Ectodermal cell (in vitro differentiated cells): Measurements from ENCODE around the gene ESR2.
"Not testable (repeated sequence)": the region's sequence is repeated elsewhere in the genome, so short reads cannot be mapped to it uniquely, and the experiment has no call there.

ENCODE experiments used
- H3K27ac ChIP-seq: 2 replicates; pipeline ENCODE4 v1.7.0; 2013; ENCODE audit warnings: mild to moderate bottlenecking, low read depth, low read length; ENCODE audit not compliant: insufficient read depth, poor library complexity, severe bottlenecking
- H3K27me3 ChIP-seq: 2 replicates; pipeline ENCODE4 v1.7.0; 2013; ENCODE audit warnings: mild to moderate bottlenecking, low read length; ENCODE audit not compliant: insufficient read depth, control insufficient read depth, poor library complexity, severe bottlenecking
- H3K36me3 ChIP-seq: one replicate; pipeline ENCODE4 v1.7.0; 2013; ENCODE audit warnings: low read length; ENCODE audit not compliant: control insufficient read depth, insufficient read depth
- H3K4me1 ChIP-seq: one replicate; pipeline ENCODE4 v1.7.0; 2013; ENCODE audit warnings: low read length; ENCODE audit not compliant: control insufficient read depth, insufficient read depth
- H3K4me3 ChIP-seq: 2 replicates; pipeline ENCODE4 v1.7.0; 2013; ENCODE audit warnings: low read depth, low read length, control low read depth; ENCODE audit not compliant: insufficient read depth
- H3K9me3 ChIP-seq: 2 replicates; pipeline ENCODE4 v1.7.0; 2013; ENCODE audit warnings: mild to moderate bottlenecking, low read length, moderate library complexity; ENCODE audit not compliant: control insufficient read depth
- WGBS, 2 experiments: methylation state at CpG; one replicate each; pipeline ENCODE4 v1.1.7; 2013; ENCODE audit warnings: missing lambda C conversion rate in 2 of 2; 5-methylcytosine and 5-hydroxymethylcytosine counted together

ESR2 gene

DNA sequence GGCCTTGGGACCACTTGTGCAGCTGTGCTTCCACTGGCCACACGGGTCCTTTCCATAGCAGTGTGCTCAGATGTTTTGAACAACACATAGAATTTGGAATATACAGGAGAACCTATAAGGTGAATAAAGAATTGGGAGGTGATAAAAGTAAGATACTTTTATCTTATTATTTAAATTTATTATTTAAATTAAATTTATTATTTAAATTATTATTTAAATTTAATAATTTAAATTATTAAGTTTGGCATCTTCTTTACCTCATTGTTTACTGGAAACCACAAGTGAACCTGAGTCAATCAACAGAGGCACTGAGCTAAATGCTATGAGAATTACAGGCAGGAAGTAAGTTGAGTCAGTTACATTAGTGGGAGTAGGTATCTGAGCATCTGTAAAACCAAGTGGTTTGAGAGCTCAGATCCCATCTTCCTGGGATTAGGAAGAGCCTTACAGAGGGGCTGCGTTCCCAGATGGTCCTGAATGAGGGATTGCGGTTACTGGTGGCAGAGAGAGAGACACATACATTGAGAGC, 103.1 kb downstream of the ESR2 start:
- Histone ChIP-seq H3K36me3 (peaks cover 14% of the 10 kb centered on the region), H3K27me3 (no peaks in the 10 kb centered on the region), H3K4me3 (no peak overlapping the region), H3K27ac (no peak overlapping the region), H3K9me3 (no peaks in the 10 kb centered on the region), H3K4me1 (peaks cover 21% of the 10 kb centered on the region)
- 96 to 97% methylated on average over 3 of the region's 3 CpGs for WGBS, 2 experiments

DNA sequence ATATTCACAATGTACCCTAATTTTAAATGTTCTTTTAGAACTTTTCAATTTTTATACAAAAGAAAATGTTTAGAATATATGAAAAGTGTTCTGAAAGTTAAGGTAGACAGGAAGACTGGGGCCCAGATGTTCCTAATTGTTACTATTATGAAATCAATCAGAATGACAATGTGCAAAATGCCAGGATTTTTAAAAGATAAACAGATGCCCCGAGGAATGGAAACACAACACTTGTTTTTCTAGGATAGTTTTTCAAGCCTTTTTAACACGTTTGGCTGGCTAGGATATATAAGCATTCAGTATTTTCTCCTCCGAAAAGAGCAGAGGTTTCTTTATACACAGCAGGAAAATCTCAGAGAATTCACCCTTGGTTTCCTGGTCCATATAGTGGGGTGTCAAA, 106.8 kb downstream of the ESR2 start:
- peak overlapping the region; percentile 27 for H3K4me3 ChIP-seq
- no peaks in the 10 kb centered on the region for H3K9me3 ChIP-seq
- no peaks in the 10 kb centered on the region for H3K27me3 ChIP-seq
- peaks cover 12% of the 10 kb centered on the region for H3K4me1 ChIP-seq
- WGBS, 2 experiments: 27 to 41% methylated on average over 3 of the region's 3 CpGs
- peaks cover 29% of the 10 kb centered on the region for H3K36me3 ChIP-seq
- H3K27ac ChIP-seq: no peak overlapping the region

DNA sequence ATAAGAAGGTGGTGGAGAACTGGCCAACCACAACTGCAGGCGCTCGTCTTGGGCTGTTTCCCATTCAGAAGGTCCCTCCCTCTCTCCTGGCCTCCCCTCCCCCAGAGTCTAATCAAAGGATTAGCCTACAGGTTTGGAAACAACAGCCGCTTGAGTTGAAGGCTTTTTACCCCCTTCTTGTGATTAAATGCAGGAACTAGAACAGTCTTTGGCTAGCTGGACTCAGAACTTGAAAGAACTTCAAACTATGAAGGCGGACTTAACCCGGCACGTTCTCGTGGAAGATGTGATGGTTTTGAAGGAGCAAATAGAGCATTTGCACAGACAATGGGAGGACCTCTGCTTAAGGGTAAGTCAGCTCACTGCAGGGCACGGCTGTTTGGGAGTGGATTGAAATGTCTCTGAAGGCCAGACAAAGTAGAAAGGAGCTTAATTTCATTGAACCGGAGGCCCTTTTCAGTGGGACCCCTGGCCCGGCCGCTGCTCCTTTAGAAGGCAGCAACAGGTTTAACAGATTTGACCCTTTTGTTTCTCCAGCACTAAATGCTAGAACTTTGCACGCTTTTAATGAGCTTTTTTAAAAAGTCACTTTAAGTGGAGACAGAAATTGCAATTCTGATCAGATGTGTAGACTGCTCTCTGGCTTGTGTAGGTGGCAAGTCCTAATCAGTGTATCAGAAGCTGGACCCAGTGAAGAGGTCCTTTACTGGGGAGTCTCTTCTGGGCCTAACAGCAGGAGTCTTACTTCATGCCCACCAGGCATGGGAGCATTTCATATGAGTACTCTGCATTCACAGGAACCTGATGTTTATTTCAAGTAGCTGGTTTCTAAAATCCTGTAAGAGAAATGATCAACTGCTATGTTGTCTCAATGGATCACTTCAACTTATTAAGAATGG, 107.7 kb downstream of the ESR2 start:
- Histone ChIP-seq H3K4me1 (peaks cover 8% of the 10 kb centered on the region), H3K27me3 (no peaks in the 10 kb centered on the region), H3K27ac (peak overlapping the region; percentile 92), H3K9me3 (no peaks in the 10 kb centered on the region), H3K36me3 (peaks cover 34% of the 10 kb centered on the region), H3K4me3 (peak overlapping the region; percentile 38)
- WGBS, 2 experiments: 11 to 14% methylated on average over 12 of the region's 12 CpGs

DNA sequence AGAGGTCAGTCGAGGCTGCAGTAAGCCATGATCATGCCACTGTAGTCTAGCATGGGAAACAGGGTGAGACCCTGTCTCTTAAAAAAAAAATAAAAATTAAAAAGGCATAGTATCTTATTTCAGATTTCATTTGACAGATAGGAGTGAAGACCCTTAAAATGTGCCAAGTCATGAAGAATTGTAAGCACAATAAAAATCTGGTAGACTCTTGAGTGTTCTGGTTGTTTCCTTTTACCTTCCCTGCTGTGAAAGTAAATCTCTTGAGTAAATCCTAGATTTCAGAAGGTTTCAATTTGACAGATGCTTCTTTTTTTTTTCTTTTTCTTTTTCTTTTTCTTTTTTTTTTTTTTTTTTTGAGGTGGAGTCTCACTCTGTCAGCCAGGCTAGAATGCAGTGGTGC, 109.0 kb downstream of the ESR2 start:
- no peak overlapping the region for H3K4me3 ChIP-seq
- H3K4me1 ChIP-seq: peaks cover 8% of the 10 kb centered on the region
- WGBS, 2 experiments: 98 to 100% methylated on average over 1 of the region's 1 CpG
- H3K36me3 ChIP-seq: peaks cover 30% of the 10 kb centered on the region
- H3K27ac ChIP-seq: no peak overlapping the region
- H3K9me3 ChIP-seq: no peaks in the 10 kb centered on the region
- no peaks in the 10 kb centered on the region for H3K27me3 ChIP-seq

DNA sequence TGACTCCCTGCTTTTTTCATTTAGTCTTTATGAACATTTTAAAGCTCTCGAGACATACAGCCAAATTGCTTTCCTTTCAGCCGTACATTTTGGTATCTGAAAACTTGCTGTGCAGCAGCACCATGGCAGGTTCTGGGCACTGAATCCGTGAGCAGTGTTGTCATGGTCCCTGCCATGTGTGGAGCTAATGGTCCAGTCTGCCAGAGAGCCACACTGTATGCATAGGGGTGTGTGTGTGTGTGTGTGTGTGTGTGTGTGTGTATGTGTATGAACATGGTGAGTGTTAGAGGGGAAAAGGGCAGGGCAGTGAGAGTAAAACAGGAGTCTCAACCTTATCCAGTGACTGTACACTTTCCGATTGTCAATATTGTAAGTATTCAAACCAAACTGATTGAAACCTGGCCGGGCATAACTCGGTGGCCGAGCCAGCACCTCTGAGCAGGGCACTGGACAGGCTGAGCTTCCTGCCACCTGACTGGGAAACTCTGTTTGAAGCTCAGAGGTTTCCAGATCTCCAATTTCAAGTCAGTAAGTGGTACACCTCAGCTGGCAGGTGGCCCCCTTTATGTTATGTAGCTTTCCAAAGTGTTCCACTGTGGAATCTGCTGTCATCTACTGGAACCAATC, 110.0 kb downstream of the ESR2 start:
- WGBS, 2 experiments: 96% methylated on average over 7 of the region's 7 CpGs
- no peak overlapping the region for H3K27ac ChIP-seq
- peaks cover 24% of the 10 kb centered on the region for H3K36me3 ChIP-seq
- no peaks in the 10 kb centered on the region for H3K27me3 ChIP-seq
- H3K4me3 ChIP-seq: no peak overlapping the region
- H3K9me3 ChIP-seq: no peaks in the 10 kb centered on the region
- H3K4me1 ChIP-seq: peaks cover 8% of the 10 kb centered on the region

DNA sequence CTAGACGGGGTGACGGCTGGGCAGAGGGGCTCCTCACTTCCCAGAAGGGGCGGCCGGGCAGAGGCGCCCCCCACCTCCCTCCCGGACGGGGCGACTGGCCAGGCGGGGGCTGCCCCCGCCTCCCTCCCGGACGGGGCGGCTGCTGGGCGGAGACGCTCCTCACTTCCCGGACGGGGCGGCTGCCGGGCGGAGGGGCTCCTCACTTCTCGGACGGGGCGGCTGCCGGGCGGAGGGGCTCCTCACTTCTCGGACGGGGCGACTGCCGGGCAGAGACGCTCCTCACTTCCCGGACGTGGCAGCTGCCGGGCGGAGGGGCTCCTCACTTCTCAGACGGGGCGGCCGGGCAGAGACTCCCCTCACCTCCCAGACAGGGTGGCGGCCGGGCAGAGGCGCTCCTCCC, 111.3 kb downstream of the ESR2 start:
- H3K27ac ChIP-seq, H3K9me3 ChIP-seq, H3K27me3 ChIP-seq, H3K4me3 ChIP-seq, H3K4me1 ChIP-seq: not testable (repeated sequence)
- WGBS, 2 experiments: 95 to 96% methylated on average over 40 of the region's 40 CpGs
- H3K36me3 ChIP-seq: peaks cover 26% of the 10 kb centered on the region

DNA sequence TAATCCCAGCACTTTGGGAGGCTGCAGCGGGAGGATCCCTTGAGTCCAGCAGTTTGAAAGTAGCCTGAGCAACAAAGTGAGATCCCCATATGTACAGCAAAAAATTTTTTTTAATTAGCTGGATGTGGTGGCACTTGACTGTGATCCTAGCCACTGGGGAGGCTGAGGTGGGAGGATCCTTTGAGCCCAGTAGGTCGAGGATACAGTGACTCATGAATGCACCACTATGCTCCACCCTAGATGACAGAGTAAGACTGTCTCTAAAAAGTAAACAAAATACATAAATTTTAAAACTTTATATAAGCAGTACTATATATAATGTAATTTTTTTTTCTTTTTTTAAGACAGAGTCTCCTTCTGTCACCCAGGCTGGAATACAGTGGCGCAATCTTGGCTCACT, 115.4 kb downstream of the ESR2 start:
- Histone ChIP-seq H3K4me3 (no peak overlapping the region), H3K27ac (no peak overlapping the region), H3K27me3 (no peaks in the 10 kb centered on the region), H3K4me1 (no peaks in the 10 kb centered on the region), H3K9me3 (no peaks in the 10 kb centered on the region), H3K36me3 (peaks cover 12% of the 10 kb centered on the region)
- WGBS, 2 experiments: 79 to 87% methylated on average over 3 of the region's 3 CpGs

DNA sequence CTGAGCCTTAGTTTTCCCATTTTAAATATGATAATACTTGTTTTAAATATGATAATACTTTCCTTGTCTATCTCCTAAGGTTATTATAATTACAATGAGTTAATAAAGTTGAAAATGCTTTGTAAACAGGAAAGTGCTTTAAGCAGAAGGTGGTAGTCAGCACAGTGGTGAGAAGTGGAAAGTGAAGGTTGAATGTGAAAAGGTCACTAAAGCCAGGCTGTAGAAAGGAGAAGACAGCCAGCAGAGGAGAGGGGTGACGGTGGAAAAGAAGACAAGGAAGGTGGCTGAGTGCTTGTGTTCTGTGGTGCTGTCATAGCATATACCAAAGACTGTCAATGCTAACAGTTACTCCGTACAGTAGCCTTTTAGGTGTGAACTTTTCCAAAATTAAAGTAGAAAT, 117.8 kb downstream of the ESR2 start:
- H3K27ac ChIP-seq: no peak overlapping the region
- no peaks in the 10 kb centered on the region for H3K9me3 ChIP-seq
- H3K4me3 ChIP-seq: no peak overlapping the region
- no peaks in the 10 kb centered on the region for H3K4me1 ChIP-seq
- H3K27me3 ChIP-seq: no peaks in the 10 kb centered on the region
- H3K36me3 ChIP-seq: peaks cover 7% of the 10 kb centered on the region
- WGBS, 2 experiments: 90 to 97% methylated on average over 2 of the region's 2 CpGs

DNA sequence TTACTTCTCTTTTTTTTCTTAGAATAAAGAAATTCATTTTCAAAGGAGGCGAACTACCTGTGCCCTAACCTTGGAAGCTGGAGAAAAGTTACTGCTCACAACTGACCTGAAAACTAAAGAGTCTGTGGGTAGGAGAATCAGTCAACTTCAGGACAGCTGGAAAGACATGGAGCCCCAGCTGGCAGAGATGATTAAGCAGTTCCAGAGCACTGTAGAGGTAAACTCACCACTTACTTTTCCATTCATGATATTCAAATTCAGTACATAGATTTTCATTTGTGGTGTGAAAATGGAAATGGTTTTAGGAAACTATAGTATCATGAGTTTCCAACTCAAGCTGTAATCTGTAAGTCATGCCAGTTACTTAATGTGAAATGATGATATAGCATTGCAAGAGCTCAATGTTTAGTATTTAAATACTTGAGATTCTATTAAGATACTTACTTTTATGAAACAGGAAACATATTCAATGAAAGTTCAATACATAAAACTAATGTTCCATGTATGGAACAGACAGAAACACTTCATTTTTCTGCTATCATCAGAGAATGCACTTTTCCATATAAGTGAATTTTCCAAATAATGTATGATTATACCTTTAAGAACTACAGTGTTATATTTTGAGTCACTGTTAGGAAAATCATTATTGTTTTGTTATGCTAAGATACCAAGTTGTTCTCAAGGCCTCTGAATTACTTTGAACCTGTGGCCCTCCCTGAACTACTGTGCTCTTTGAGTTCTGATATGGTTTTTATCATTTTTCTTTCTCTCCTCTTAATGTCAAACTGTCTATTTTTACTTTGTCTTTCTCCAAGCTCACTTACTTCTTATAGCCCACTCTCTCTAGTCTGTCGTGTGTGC, 119.0 kb downstream of the ESR2 start:
- Histone ChIP-seq H3K4me1 (no peaks in the 10 kb centered on the region), H3K4me3 (no peak overlapping the region), H3K27ac (no peak overlapping the region), H3K36me3 (peaks cover 11% of the 10 kb centered on the region), H3K9me3 (no peaks in the 10 kb centered on the region), H3K27me3 (no peaks in the 10 kb centered on the region)
- 89 to 93% methylated on average over 1 of the region's 2 CpGs for WGBS, 2 experiments

DNA sequence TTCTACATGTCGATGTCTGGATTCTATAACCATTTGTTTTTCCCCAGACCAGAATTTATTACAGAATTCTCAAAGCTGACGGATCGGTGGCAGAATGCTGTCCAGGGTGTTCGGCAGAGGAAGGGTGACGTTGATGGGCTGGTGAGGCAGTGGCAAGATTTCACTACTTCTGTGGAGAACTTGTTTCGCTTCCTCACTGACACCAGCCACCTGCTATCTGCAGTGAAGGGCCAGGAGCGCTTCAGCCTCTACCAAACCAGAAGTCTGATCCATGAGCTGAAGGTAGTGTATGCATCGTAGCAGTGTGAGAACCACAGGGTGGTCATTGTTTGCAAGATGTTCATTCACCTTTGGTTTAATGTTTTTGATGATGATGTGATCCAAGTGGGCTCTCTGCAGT, 124.0 kb downstream of the ESR2 start:
- peaks cover 15% of the 10 kb centered on the region for H3K36me3 ChIP-seq
- no peaks in the 10 kb centered on the region for H3K27me3 ChIP-seq

More for the DNA sequence above, 124.0 kb downstream of the ESR2 start:
- no peak overlapping the region for H3K4me3 ChIP-seq
- H3K4me1 ChIP-seq: no peaks in the 10 kb centered on the region
- WGBS, 2 experiments: 97 to 98% methylated on average over 8 of the region's 8 CpGs
- H3K27ac ChIP-seq: no peak overlapping the region
- H3K9me3 ChIP-seq: no peaks in the 10 kb centered on the region
